ENCODE results near the gene CSNK1E.

Gene CSNK1E

DNA sequence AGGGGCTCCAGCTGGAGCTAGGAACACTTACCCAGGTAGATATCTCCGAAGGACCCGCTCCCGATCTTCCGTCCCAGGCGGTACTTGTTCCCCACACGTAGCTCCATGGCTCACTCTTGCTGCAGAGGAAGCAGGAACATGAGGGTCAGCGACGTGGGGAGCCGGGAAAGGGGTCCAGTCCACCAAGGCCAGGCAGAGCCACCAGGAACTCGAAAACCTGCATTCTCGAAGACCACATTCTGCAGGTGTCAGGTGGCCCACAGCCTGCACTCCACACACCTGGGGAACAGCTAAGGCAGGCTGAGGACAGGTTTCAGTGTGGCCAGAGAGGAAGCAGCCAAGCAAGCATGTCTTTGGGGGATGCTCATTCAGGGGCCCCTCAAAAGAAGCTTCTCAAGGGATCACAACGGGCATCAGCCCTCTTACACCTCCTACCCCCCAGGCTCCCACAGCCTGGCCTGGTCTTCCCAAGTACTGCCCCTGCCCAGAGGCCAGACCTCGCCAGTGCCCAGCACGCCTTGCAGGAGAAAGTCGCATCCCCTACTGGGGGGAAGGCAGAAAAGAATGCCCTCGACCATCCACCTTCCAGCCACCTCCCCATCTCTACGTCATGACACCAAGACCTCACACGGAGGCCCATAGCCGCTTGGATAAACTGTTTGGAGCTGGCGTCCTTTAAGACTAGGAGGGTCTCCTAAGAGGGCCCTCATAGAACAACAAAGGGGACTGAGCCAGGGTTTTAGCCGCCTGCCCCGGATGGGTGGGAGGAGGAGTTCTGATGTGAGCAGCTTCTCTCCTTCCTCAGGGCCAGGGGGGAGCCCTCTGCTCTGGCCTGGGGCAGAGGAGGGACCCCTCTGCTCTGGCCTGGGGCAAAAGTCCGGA lies 2.9 kb downstream of the CSNK1E start:
- Mint-ChIP-seq H3K27me3 (ENCODE audit: low read depth, poor library complexity) (peaks cover 3% of the 10 kb centered on the region), H3K36me3 (ENCODE audit: low read depth) (peaks cover 31% of the 10 kb centered on the region), H3K9me3 (no peaks in the 10 kb centered on the region), H3K27ac (peak overlapping the region; percentile 100), H3K4me3 (peak overlapping the region; percentile 97), H3K4me1 (peaks cover 83% of the 10 kb centered on the region)
- no peak for DNase-seq
- TF ChIP-seq, protein P1, sequence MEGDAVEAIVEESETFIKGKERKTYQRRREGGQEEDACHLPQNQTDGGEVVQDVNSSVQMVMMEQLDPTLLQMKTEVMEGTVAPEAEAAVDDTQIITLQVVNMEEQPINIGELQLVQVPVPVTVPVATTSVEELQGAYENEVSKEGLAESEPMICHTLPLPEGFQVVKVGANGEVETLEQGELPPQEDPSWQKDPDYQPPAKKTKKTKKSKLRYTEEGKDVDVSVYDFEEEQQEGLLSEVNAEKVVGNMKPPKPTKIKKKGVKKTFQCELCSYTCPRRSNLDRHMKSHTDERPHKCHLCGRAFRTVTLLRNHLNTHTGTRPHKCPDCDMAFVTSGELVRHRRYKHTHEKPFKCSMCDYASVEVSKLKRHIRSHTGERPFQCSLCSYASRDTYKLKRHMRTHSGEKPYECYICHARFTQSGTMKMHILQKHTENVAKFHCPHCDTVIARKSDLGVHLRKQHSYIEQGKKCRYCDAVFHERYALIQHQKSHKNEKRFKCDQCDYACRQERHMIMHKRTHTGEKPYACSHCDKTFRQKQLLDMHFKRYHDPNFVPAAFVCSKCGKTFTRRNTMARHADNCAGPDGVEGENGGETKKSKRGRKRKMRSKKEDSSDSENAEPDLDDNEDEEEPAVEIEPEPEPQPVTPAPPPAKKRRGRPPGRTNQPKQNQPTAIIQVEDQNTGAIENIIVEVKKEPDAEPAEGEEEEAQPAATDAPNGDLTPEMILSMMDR (IDR thresholded peaks at IDR 0.05), result no peak

DNA sequence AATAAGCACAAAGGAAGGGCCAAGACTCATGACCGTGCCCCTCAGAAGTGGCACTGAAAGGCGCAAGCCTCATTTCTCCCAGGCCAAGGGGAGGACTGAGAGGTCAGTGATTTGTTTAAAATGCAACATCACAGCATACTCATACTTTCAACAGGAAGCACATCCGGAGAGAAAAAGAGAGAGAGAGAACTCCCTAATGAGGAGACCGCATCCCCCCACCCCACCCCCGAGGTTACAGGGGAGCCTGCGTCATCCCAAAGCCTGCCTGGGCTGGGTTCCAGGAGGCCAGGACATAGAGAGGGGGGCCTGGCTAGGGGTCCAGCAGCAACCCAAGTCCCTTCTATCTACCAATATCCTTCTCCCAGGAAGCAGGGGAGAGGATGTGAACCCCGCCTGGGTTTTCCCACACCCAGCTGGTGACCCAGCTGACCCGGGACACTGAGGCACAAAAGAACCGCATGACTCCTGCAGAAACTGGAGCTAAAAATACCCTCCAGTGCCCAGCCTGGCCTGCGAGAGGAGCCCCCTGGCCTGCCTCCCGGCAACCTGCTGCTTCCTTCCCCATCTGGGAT lies 3.8 kb downstream of the CSNK1E start:
- TF ChIP-seq, protein P1 (IDR thresholded peaks at IDR 0.05), result no peak
- H3K36me3 Mint-ChIP-seq (ENCODE audit: low read depth), result peaks cover 39% of the 10 kb centered on the region
- peak overlapping the region; percentile 84 for H3K27ac Mint-ChIP-seq
- no peak for DNase-seq
- peaks cover 83% of the 10 kb centered on the region for H3K4me1 Mint-ChIP-seq
- peaks cover 3% of the 10 kb centered on the region for H3K27me3 Mint-ChIP-seq (ENCODE audit: low read depth, poor library complexity)
- H3K4me3 Mint-ChIP-seq, result peak overlapping the region; percentile 97
- no peaks in the 10 kb centered on the region for H3K9me3 Mint-ChIP-seq

DNA sequence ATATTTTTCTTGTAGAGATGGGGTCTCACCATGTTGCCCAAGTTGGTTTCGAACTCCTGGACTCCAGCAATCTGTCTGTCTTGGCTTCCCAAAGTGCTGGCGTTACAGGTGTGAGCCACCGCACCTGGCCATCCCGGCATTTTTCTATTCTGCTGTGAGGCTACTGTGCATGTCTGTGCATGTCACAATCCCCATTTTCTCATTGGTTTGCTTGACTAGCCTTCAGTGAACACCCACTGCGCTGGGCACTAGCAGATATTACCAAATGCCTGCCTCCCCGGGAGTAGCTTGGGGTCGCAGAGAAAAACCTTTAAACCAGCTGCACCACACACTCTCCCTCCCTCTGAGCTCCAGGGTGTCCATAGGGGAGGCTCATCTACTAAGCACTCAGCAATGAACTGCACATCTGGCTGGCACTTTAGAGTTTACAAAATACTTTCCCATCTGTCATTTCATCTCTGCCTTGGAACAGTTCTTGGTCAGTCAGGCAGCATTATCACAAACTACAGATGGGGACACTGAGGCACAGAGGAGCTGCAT lies 4.9 kb downstream of the CSNK1E start:
- no peak overlapping the region for H3K4me3 Mint-ChIP-seq
- H3K27ac Mint-ChIP-seq, result no peak overlapping the region
- TF ChIP-seq, protein P1 (IDR thresholded peaks at IDR 0.05), result no peak
- DNase-seq, result no peak
- H3K4me1 Mint-ChIP-seq, result peaks cover 79% of the 10 kb centered on the region
- peaks cover 3% of the 10 kb centered on the region for H3K27me3 Mint-ChIP-seq (ENCODE audit: low read depth, poor library complexity)
- peaks cover 41% of the 10 kb centered on the region for H3K36me3 Mint-ChIP-seq (ENCODE audit: low read depth)
- H3K9me3 Mint-ChIP-seq, result no peaks in the 10 kb centered on the region

DNA sequence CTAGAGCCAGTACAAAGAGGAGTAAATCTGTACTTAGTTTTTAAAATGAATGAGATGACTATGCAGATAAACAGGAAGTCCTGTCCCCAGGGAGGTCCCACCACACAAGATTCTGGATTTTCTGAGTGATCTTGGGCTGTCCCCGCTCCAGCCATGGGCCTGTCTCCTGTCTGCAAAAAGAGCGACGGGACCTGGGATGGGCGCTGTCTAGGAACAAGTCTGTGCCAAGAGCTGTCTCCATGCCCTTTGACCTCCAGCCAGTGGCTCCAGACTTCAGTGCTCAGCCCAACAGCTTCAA lies 6.0 kb downstream of the CSNK1E start:
- Mint-ChIP-seq H3K27ac (peak overlapping the region; percentile 82), H3K4me1 (peaks cover 86% of the 10 kb centered on the region), H3K36me3 (ENCODE audit: low read depth) (peaks cover 41% of the 10 kb centered on the region), H3K9me3 (no peaks in the 10 kb centered on the region), H3K4me3 (no peak overlapping the region), H3K27me3 (ENCODE audit: low read depth, poor library complexity) (peaks cover 3% of the 10 kb centered on the region)
- no peak for DNase-seq
- TF ChIP-seq, protein P1 (IDR thresholded peaks at IDR 0.05), result no peak

DNA sequence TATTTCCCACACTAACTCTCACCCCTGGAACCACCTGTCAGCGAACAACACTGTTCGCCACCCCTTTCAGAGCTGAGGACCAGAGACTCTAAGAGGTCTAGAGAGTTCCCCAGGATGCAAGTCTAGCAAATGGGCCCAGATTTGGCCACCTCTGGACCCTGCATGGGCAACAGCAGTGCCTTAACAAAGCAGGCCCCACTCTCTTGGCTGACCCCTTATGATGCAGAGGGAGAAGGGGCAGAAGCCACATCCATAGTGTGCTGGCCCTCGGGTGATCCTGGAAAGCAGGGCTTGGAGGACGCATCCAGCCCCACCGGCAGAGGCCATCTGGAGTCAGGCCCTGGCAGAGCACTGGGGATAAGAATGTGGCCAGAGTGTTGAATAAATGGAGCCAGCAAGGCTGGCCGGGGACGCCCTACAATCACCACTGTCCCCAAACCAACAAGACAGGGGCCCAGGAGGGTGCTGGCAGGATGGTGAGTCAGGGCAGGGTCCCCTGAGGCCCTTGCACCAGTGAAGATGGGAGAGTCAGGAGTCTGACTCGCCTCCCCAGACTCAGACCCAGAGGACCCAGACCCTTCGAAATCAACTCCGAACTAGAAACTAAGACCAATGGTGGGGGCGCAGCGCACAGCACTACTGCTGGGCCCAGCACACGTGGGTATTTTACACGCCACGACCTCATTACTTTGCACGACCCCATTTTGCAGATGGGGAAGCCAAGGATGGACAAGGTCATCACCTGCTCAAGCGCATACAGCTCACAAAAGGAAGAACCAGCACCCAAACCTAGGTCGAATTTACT lies 6.5 kb downstream of the CSNK1E start:
- TF ChIP-seq, protein P1 (IDR thresholded peaks at IDR 0.05), result no peak
- peaks cover 87% of the 10 kb centered on the region for H3K4me1 Mint-ChIP-seq
- DNase-seq, result no peak
- H3K4me3 Mint-ChIP-seq, result no peak overlapping the region
- peaks cover 3% of the 10 kb centered on the region for H3K27me3 Mint-ChIP-seq (ENCODE audit: low read depth, poor library complexity)
- H3K9me3 Mint-ChIP-seq, result no peaks in the 10 kb centered on the region
- H3K27ac Mint-ChIP-seq, result peak overlapping the region; percentile 48
- H3K36me3 Mint-ChIP-seq (ENCODE audit: low read depth), result peaks cover 41% of the 10 kb centered on the region

Data from nephron progenitor cell (in vitro differentiated cells).